RWPE1 (cell line): Measurements from ENCODE around the gene ZBTB25.

ENCODE experiments used
- CTCF ChIA-PET: fragments of 350-600 bp; sonication (Branson Sonifier 250); formaldehyde crosslinking; extraction: SDS; loops from one replicate; lab custom pipeline; 2021; lab: Yijun Ruan, JAX
- POLR2A ChIA-PET: fragments of 400-600 bp; formaldehyde crosslinking; extraction: SDS; loops from one replicate; lab custom pipeline; 2020; ENCODE audit warnings: antibody characterized with exemption; ENCODE audit not compliant: low non-redundant PET; lab: Yijun Ruan, JAX
- DNase-seq: peaks from one replicate; pipeline ENCODE4 v3.0.0; 2012; ENCODE audit warnings: low spot score
- H3K27ac ChIP-seq: fragments of 450-650 bp; 2 replicates; pipeline ENCODE4 v1.5.1; 2017
- CTCF ChIP-seq: fragments of 450-650 bp; conservative IDR thresholded peaks from 2 replicates; pipeline ENCODE4 v1.5.1; 2017; ENCODE audit warnings: low read depth, mild to moderate bottlenecking

Gene ZBTB25

GRCh38 chr14:64447876-64448670 lies 55.6 kb downstream of the ZBTB25 start:
- CTCF ChIA-PET: no interaction called here
- DNase-seq: no peak
- POLR2A ChIA-PET: no interaction called here
- no peak overlapping the region for H3K27ac ChIP-seq
- TF ChIP-seq CTCF: no peak

- TF ChIP-seq CTCF: no peak
- DNase-seq: no peak
- no peak overlapping the region for H3K27ac ChIP-seq
- ChIA-PET CTCF (interaction anchor here (2.0 kb wide), 1 partner anchor 16 kb away, joined by 6 read pairs; no protein-coding TSS in a partner anchor), POLR2A (no interaction called here)
These were observed 58.4 kb downstream of the ZBTB25 start for GRCh38 chr14:64444984-64445845.

GRCh38 chr14:64444140-64444539 lies 59.5 kb downstream of the ZBTB25 start:
- TF ChIP-seq CTCF: no peak
- ChIA-PET POLR2A (no interaction called here), CTCF (interaction anchor here (2.0 kb wide), 1 partner anchor 15 kb away, joined by 6 read pairs; no protein-coding TSS in a partner anchor)
- no peak overlapping the region for H3K27ac ChIP-seq
- DNase-seq: no peak

- no peak for TF ChIP-seq CTCF
- H3K27ac ChIP-seq: no peak overlapping the region
- POLR2A ChIA-PET: no interaction called here
- DNase-seq: no peak
- CTCF ChIA-PET: interaction anchor here (0.7 kb wide), 1 partner anchor 210 kb away, joined by 6 read pairs; no protein-coding TSS in a partner anchor
These were observed 61.2 kb downstream of the ZBTB25 start for GRCh38 chr14:64442300-64442988.

- no peak overlapping the region for H3K27ac ChIP-seq
- no peak for DNase-seq
- ChIA-PET CTCF (interaction anchor here (0.6 kb wide), 1 partner anchor 383 kb away, joined by 3 read pairs; no protein-coding TSS in a partner anchor), POLR2A (no interaction called here)
- no peak for TF ChIP-seq CTCF
These were observed 63.1 kb downstream of the ZBTB25 start for GRCh38 chr14:64440494-64440893.

- no peak overlapping the region for H3K27ac ChIP-seq
- TF ChIP-seq CTCF: no peak
- DNase-seq: no peak
- CTCF ChIA-PET: interaction anchor here (0.8 kb wide), 1 partner anchor 9 kb away, joined by 4 read pairs; no protein-coding TSS in a partner anchor
- POLR2A ChIA-PET: no interaction called here
These were observed 64.5 kb downstream of the ZBTB25 start for GRCh38 chr14:64439141-64439540.
